ENCODE results near the gene SFXN5.
"Not testable (repeated sequence)": the region's sequence is repeated elsewhere in the genome, so short reads cannot be mapped to it uniquely, and the experiment has no call there.

Gene SFXN5

GRCh38 chr2:73100956-73101355 is 29.4 kb upstream of the SFXN5 start:
- DNase-seq (ENCODE audit: low read depth) = no peak

- no peak for DNase-seq (ENCODE audit: low read depth)
These were observed 28.0 kb upstream of the SFXN5 start for GRCh38 chr2:73099486-73099885.

GRCh38 chr2:73095910-73096309 is 24.4 kb upstream of the SFXN5 start:
- no peak for DNase-seq (ENCODE audit: low read depth)

GRCh38 chr2:73093601-73094218 is 22.2 kb upstream of the SFXN5 start:
- DNase-seq (ENCODE audit: low read depth) = not testable (repeated sequence)

- no peak for DNase-seq (ENCODE audit: low read depth)
These were observed 20.8 kb upstream of the SFXN5 start for GRCh38 chr2:73092146-73092783.

GRCh38 chr2:73091696-73092095 is 20.2 kb upstream of the SFXN5 start:
- DNase-seq (ENCODE audit: low read depth) = no peak

GRCh38 chr2:73091164-73091563 is 19.7 kb upstream of the SFXN5 start:
- DNase-seq (ENCODE audit: low read depth) = no peak

GRCh38 chr2:73089270-73090030 is 17.9 kb upstream of the SFXN5 start:
- no peak for DNase-seq (ENCODE audit: low read depth)

GRCh38 chr2:73088703-73089102 is 17.2 kb upstream of the SFXN5 start:
- DNase-seq (ENCODE audit: low read depth) = no peak

GRCh38 chr2:73088211-73088610 is 16.7 kb upstream of the SFXN5 start:
- no peak for DNase-seq (ENCODE audit: low read depth)

GRCh38 chr2:73087311-73087710 is 15.8 kb upstream of the SFXN5 start:
- DNase-seq (ENCODE audit: low read depth) = no peak

GRCh38 chr2:73085691-73086090 is 14.2 kb upstream of the SFXN5 start:
- peak; percentile 55 for DNase-seq (ENCODE audit: low read depth)

GRCh38 chr2:73084971-73085370 is 13.5 kb upstream of the SFXN5 start:
- DNase-seq (ENCODE audit: low read depth) = no peak

GRCh38 chr2:73083886-73084800 is 12.6 kb upstream of the SFXN5 start:
- DNase-seq (ENCODE audit: low read depth) = no peak

GRCh38 chr2:73082523-73083410 is 11.3 kb upstream of the SFXN5 start:
- no peak for DNase-seq (ENCODE audit: low read depth)

- no peak for DNase-seq (ENCODE audit: low read depth)
These were observed 9.7 kb upstream of the SFXN5 start for GRCh38 chr2:73081181-73081671.

GRCh38 chr2:73080321-73081131 is 9.0 kb upstream of the SFXN5 start:
- no peak for DNase-seq (ENCODE audit: low read depth)

GRCh38 chr2:73079636-73080035 is 8.1 kb upstream of the SFXN5 start:
- no peak for DNase-seq (ENCODE audit: low read depth)

- no peak for DNase-seq (ENCODE audit: low read depth)
These were observed 7.2 kb upstream of the SFXN5 start for GRCh38 chr2:73078457-73079411.

Measured in activated T-helper 1 cell treated with Interleukin-2 at 50 U/mL for 16 hours (primary cell).